ENCODE measurements around the gene CA9.

Gene CA9

DNA sequence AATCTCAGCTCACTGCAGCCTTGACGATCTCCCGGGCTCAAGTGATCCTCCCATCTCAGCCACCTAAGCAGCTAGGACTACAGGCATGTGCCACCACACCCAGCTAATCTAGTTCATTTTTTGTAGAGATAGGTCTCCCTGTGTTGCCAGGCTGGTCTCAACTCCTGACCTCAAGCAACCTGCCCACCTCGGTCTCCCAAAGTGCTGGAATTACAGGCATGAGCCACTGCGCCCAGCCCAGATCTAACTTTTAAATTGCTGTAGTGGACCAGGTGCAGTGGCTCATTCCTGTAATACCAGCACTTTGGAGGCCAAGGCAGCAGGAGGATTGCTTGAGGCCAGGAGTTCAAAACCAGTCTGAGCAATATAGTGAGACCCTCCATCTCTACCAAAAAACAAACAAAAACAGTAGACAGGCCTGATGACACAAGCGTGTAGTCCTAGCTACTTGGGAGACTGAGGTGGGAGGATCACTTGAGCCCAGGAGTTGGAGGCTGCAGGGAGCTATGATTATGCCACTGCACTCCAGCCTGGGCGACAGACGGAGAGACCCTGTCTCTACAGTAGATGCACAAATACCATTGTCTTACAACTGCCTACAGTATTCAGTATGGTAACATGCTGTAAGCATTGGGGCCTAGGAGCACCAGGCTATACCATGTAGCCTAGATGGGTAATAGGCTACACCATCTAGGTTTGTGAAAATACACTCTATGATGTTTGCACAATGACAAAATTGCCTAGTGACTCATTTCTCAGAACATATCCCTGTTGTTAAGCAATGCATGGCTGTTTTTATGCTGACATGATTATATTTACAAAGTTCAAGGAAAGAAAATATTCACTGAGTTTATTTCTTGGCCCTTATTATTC is 21.5 kb upstream of the CA9 start:
- DNase-seq (ENCODE audit: low read depth in 2 of 2), result no peak

DNA sequence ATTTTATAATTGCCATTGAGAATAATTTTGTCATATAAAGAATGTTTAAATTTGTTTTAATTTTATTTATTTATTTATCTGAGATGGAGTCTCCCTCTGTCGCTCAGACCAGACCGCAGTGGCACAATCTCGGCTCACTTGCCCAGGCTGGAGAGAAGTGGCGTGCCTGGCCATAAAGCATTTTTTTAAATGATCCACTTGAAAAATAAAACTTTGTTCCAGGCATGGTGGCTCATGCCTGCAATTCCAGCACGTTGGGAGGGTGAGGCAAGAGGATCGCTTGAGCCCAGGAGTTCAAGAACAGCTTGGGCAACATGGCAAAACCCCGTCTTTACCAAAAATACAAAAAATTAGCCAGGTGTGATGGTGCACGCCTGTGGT is 20.9 kb upstream of the CA9 start:
- DNase-seq (ENCODE audit: low read depth in 2 of 2), result no peak

GRCh38 chr9:35653611-35654010 is 20.1 kb upstream of the CA9 start:
- no peak for DNase-seq (ENCODE audit: low read depth in 2 of 2)

GRCh38 chr9:35656348-35656747 is 17.4 kb upstream of the CA9 start:
- DNase-seq (ENCODE audit: low read depth in 2 of 2), result no peak

- DNase-seq (ENCODE audit: low read depth in 2 of 2), result no peak
Observed at GRCh38 chr9:35656831-35657545, 16.7 kb upstream of the CA9 start.

- peak; percentile 91 to 95 for DNase-seq (ENCODE audit: low read depth in 2 of 2)
Observed at GRCh38 chr9:35657546-35658136, 16.1 kb upstream of the CA9 start, which contains the start of gene RMRP. TSS of gene RMRP (minus strand) at chr9:35658019.

- DNase-seq (ENCODE audit: low read depth in 2 of 2), result peak; percentile 73 to 85
Observed at GRCh38 chr9:35658137-35658967, 15.4 kb upstream of the CA9 start, which contains the start of gene CCDC107. TSS of gene CCDC107 (plus strand) at chr9:35658292. CDS start at chr9:35658380, 88 bp downstream.

DNA sequence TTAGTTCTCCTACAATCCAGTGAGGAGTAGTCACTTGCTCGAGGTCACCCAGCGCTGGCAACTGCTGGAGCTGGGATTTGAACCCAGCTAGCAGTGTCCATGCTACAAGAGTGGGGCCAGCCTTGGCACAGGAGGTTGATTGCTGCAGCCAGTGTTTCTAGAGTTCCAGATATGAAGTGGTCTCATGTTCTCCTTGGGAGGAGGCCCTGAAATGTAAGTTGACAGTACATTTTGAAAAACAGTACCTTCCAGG is 14.8 kb upstream of the CA9 start:
- no peak for DNase-seq (ENCODE audit: low read depth in 2 of 2)

DNA sequence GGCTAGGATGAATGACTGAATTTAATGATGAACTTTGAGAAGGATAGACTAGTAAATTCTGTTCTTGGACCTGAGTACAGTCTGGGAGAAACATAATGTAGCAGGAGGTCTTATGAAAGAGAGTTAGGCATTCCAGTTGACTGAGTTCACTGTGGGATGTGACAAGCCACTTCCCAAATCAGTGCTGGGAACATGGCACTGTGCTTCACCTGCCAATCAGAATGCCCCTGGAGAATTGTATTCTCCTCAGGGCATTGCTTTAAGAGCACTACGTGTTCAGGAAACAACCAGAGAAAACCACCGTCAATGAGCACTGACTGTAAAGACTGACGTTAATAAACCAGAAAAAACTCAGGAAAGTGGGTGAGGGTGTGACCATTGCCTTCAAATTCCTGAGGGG is 14.4 kb upstream of the CA9 start:
- DNase-seq (ENCODE audit: low read depth in 2 of 2), result no peak

GRCh38 chr9:35660966-35661415 is 12.7 kb upstream of the CA9 start:
- no peak for DNase-seq (ENCODE audit: low read depth in 2 of 2)

DNA sequence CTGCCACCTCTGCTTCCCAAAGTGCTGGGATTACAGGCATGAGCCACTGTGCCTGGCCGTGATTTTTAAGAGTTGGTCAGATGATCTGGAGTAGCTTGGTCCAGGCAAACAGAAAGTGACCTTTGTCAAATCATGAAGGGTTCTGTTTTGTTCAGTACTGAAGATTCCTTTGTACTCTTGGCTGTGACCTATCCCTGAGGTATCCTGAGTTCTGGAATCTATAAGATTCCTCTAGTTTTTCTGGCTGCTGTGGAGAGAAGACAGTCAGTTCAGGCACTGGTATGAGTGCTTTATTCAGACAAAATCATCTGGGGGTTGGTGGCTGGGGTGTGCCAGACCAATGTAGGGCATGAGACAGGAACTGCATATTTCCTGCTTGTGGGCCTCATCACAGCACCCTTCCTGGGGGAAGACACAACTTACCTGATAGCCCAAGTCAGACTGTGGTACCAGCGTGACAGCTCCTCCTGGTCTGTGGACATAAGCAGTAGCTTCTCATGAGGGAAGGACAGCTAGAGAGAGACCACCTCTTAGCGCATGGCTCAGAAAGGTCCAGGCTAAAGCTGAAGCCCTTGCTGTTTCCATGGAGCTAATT is 11.9 kb upstream of the CA9 start:
- no peak for DNase-seq (ENCODE audit: low read depth in 2 of 2)

DNA sequence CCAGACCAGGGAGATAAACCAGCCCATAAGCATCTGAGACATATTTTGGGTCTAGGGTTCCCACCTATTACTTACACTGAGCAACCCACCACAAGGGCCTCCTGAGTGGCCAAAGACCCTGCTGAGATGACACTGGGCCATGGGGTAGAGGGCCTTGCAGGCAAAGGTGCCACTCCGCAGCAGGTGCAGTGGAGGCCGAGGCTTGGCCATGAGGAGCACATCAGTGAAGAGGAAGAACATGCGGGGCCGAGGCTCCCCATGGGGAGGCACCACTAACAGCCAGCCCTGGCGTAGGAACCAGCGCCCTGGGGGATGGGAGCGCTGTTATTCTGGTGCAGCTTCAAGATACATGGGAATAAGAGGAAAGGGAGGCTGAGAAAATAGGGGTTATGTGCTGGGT is 11.3 kb upstream of the CA9 start:
- no peak for DNase-seq (ENCODE audit: low read depth in 2 of 2)

DNA sequence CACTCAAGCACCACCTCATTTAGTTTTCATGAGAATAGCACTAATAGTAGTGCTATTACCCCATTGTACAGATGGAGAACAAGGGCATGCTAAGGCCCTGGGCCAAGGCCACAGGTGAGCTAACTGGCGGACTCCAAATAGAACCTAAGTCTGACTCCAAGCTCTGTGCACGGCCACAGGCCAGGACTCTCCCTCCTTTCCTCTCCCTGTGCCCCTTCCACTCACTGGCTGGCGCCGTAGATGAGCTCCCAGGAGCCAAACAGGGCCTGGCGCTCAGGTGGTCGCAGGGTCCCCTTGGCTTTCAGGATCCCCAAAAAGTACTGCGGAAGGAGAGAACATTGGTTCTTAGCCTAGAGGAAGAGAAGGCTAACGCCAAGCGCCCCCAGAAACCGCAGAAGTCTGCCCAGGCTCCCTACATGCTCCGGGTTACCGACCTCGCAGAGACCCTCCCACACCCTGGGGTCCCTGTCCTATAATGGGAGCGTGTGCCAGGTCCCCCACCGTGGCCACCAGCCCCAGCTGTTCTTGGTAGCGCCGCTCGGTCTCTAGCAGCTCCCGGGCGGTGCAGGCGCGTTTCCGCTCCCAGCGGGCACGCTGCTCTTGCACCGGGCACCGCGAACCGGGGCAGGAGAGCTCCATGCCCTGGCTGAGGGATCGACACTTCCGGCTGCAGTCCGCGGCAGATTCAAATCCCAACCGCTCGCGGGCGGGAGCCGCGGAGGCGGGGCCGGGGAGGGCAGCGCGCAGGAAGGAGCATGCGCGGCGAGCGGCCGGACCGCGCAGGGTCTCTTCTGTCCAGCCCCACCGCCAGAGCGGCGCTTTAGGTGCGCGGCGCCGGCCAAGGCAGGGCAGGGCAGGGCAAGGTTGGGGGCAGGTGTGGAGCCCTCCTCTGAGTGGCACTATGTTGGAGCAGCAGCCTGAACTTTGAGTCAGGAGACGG is 8.9 kb upstream of the CA9 start, which contains the start of gene ARHGEF39:
Gene ARHGEF39, minus strand, starts transcription at position 665 of the 940 bp plus-strand sequence. Its CDS starts 26 bp downstream, at position 639.
- DNase-seq (ENCODE audit: low read depth in 2 of 2), result peak; percentile 71 to 74

- no peak for DNase-seq (ENCODE audit: low read depth in 2 of 2)
Observed at GRCh38 chr9:35665471-35665818, 8.3 kb upstream of the CA9 start.

GRCh38 chr9:35666045-35666444 is 7.7 kb upstream of the CA9 start:
- DNase-seq (ENCODE audit: low read depth in 2 of 2), result no peak

GRCh38 chr9:35666549-35666948 is 7.2 kb upstream of the CA9 start:
- DNase-seq (ENCODE audit: low read depth in 2 of 2), result no peak

GRCh38 chr9:35667939-35668338 is 5.8 kb upstream of the CA9 start:
- DNase-seq (ENCODE audit: low read depth in 2 of 2), result no peak

DNA sequence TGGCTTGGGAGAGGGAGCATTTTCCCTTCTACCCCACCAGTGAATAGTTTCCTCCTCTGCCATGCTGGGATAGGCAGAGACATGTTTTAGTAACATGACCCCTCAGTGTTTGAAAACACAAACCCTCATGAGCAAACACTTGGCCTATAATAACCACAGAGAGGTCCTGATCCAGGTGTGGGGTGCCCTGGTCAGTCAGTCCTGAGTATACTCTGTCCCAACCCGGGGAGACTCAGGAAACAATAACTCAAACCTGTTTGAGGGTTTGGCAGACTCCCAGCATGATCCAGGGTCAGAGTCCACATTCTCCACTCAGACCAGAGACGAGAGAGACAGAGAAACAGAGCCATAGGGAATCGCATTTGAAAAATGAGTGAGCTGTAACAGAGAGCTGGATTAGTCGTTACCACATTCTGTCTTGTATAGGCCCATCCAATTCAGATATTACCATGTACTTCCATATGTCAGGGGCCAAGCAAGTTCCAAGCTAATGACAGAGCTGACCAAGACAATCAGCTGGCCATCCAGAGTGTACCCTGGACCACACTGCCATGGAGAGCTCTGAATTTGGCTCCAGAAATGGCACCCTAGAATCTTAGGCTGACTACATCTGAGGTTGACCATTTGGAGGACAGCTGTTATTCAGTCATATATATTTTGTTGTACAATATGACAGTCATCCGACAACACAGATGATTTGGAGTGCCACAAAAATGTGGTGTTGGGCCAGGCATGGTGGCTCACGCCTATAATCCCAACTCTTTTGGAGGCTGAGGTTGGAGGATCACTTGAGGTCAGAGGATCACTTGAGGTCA is 4.2 kb upstream of the CA9 start:
- no peak for DNase-seq (ENCODE audit: low read depth in 2 of 2)

GRCh38 chr9:35674025-35674361 is 265 bp downstream of the CA9 start:
- DNase-seq (ENCODE audit: low read depth in 2 of 2), result no peak

DNA sequence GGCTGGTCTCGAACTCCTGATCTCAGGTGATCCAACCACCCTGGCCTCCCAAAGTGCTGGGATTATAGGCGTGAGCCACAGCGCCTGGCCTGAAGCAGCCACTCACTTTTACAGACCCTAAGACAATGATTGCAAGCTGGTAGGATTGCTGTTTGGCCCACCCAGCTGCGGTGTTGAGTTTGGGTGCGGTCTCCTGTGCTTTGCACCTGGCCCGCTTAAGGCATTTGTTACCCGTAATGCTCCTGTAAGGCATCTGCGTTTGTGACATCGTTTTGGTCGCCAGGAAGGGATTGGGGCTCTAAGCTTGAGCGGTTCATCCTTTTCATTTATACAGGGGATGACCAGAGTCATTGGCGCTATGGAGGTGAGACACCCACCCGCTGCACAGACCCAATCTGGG is 1.5 kb downstream of the CA9 start:
- DNase-seq (ENCODE audit: low read depth in 2 of 2), result no peak

Measured in stimulated activated CD8-positive, alpha-beta memory T cell treated with anti-CD3 and anti-CD28 coated beads, Interleukin-2, amount 100 ng/mL, for 48 hours (primary cell).